ENCODE results near the gene SLC6A1.

The SLC6A1 gene

DNA sequence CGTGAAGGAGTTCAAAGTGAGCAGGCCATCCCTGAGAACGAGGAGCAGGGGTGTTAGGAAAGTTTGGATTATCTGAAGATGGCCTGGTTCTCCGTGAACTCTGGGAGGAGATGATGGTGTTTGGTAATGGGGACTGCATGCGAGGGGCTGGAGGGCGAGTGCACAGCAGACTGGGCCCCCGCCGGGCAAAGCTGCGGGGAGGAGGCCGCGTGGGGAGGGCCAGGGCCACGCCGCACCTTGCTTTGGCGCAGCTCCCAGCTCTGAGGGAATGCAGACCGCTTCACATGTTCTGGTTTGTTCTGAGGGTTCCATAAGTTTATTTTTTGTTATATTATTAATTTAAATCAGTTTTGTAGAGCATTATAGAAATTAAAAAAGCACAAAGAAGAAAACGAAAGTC lies 22.2 kb downstream of the SLC6A1 start:
- Histone ChIP-seq H3K36me3 (ENCODE audit: control insufficient read depth, insufficient read depth, low read length) (no peaks in the 10 kb centered on the region), H3K4me3 (replicated peaks; ENCODE audit: low read depth, low read length) (no peak overlapping the region), H3K27me3 (replicated peaks; ENCODE audit: control insufficient read depth, insufficient read depth, low read length) (no peaks in the 10 kb centered on the region; the same call in 1 of the 2 replicates)
- no peak for DNase-seq (ENCODE audit: extremely low read depth, insufficient read length)
- TF ChIP-seq, protein P1, sequence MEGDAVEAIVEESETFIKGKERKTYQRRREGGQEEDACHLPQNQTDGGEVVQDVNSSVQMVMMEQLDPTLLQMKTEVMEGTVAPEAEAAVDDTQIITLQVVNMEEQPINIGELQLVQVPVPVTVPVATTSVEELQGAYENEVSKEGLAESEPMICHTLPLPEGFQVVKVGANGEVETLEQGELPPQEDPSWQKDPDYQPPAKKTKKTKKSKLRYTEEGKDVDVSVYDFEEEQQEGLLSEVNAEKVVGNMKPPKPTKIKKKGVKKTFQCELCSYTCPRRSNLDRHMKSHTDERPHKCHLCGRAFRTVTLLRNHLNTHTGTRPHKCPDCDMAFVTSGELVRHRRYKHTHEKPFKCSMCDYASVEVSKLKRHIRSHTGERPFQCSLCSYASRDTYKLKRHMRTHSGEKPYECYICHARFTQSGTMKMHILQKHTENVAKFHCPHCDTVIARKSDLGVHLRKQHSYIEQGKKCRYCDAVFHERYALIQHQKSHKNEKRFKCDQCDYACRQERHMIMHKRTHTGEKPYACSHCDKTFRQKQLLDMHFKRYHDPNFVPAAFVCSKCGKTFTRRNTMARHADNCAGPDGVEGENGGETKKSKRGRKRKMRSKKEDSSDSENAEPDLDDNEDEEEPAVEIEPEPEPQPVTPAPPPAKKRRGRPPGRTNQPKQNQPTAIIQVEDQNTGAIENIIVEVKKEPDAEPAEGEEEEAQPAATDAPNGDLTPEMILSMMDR (IDR thresholded peaks at IDR 0.05; ENCODE audit: insufficient read depth, low read length, poor library complexity, severe bottlenecking): no peak

DNA sequence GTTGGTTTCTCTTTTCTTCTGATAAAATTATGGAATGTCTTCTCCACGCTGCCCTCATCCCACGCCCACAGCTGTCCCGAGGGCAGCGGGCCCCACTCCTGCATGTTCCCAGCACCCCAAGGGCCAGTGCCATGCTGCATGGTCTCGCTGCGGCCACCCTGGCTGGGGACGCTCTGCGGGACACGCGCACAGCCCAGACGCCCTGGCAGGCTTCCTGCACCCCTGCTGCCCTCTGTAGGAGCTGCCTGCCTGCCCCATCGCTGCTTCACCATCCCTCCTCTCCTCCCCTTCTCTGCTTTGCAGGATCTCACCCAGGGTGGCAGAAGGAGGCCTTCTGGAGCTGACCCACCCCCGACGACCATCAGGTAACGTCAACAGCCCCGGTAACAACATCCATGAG lies 22.8 kb downstream of the SLC6A1 start:
- Histone ChIP-seq H3K36me3 (ENCODE audit: control insufficient read depth, insufficient read depth, low read length) (no peaks in the 10 kb centered on the region), H3K27me3 (replicated peaks; ENCODE audit: control insufficient read depth, insufficient read depth, low read length) (no peaks in the 10 kb centered on the region; the same call in 1 of the 2 replicates), H3K4me3 (replicated peaks; ENCODE audit: low read depth, low read length) (no peak overlapping the region)
- TF ChIP-seq, protein P1 (IDR thresholded peaks at IDR 0.05; ENCODE audit: insufficient read depth, low read length, poor library complexity, severe bottlenecking): no peak
- DNase-seq (ENCODE audit: extremely low read depth, insufficient read length): no peak

- Histone ChIP-seq H3K27me3 (replicated peaks; ENCODE audit: control insufficient read depth, insufficient read depth, low read length) (no peaks in the 10 kb centered on the region; the same call in none of the 2 replicates), H3K36me3 (ENCODE audit: control insufficient read depth, insufficient read depth, low read length) (no peaks in the 10 kb centered on the region), H3K4me3 (replicated peaks; ENCODE audit: low read depth, low read length) (no peak overlapping the region)
- no peak for DNase-seq (ENCODE audit: extremely low read depth, insufficient read length)
- TF ChIP-seq, protein P1 (IDR thresholded peaks at IDR 0.05; ENCODE audit: insufficient read depth, low read length, poor library complexity, severe bottlenecking): no peak
These were observed 24.2 kb downstream of the SLC6A1 start for GRCh38 chr3:11016727-11017126.

- peaks cover 3% of the 10 kb centered on the region for H3K27me3 ChIP-seq (replicated peaks; ENCODE audit: control insufficient read depth, insufficient read depth, low read length)
- TF ChIP-seq, protein P1 (IDR thresholded peaks at IDR 0.05; ENCODE audit: insufficient read depth, low read length, poor library complexity, severe bottlenecking): no peak
- H3K4me3 ChIP-seq (replicated peaks; ENCODE audit: low read depth, low read length): no peak overlapping the region
- no peak for DNase-seq (ENCODE audit: extremely low read depth, insufficient read length)
- no peaks in the 10 kb centered on the region for H3K36me3 ChIP-seq (ENCODE audit: control insufficient read depth, insufficient read depth, low read length)
These were observed 26.7 kb downstream of the SLC6A1 start for GRCh38 chr3:11019116-11019819.

GRCh38 chr3:11020764-11021163 lies 28.2 kb downstream of the SLC6A1 start:
- TF ChIP-seq, protein P1 (IDR thresholded peaks at IDR 0.05; ENCODE audit: insufficient read depth, low read length, poor library complexity, severe bottlenecking): no peak
- DNase-seq (ENCODE audit: extremely low read depth, insufficient read length): no peak
- Histone ChIP-seq H3K27me3 (replicated peaks; ENCODE audit: control insufficient read depth, insufficient read depth, low read length) (peaks cover 3% of the 10 kb centered on the region), H3K4me3 (replicated peaks; ENCODE audit: low read depth, low read length) (no peak overlapping the region), H3K36me3 (ENCODE audit: control insufficient read depth, insufficient read depth, low read length) (no peaks in the 10 kb centered on the region)
